Measurements from ENCODE around the gene ZNF580. TPM values are rescaled to one million over a fixed set of nuclear protein-coding genes. Genes with fewer than 3 reads are reported as not detected.

The ZNF580 gene
- total RNA-seq, 1 experiment from 2014 or later, result 22.8 TPM

DNA sequence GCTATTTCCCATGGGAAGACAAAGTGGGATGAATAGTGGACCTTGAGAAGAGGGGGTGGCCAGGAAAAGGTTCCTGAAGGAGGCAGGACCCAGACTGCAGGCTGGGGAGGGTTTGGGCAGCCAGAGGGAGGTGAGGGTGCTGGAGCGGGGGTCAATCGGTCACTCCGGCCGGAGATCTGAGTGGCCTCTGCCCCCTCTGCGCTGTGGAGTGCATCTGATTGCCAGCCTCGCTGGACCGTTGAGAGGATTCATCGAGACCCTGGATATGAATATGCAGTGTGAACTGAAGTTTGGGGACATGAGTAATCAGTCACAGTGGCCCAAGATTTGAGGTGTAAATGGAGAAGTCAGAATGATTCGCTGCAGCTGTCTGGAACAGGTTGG is 5.5 kb upstream of the ZNF580 start:
- Histone ChIP-seq H3K27me3 (ENCODE audit: insufficient read depth, low read length) (no peaks in the 10 kb centered on the region), H3K14ac (ENCODE audit: insufficient read depth, low read length) (peak overlapping the region; percentile 69), H2BK20ac (ENCODE audit: low read depth, low read length, poor library complexity, severe bottlenecking) (no peak overlapping the region), H2BK120ac (ENCODE audit: low read depth, low read length, poor library complexity, severe bottlenecking) (no peak overlapping the region), H3K18ac (ENCODE audit: insufficient read length, low read depth, low read length) (peak overlapping the region; percentile 15), H4K5ac (ENCODE audit: insufficient read length, low read depth, low read length) (no peak overlapping the region), H3T11ph (ENCODE audit: low read length) (no peak overlapping the region), H2BK5ac (ENCODE audit: insufficient read length, low read length) (no peak overlapping the region), H3K4ac (ENCODE audit: low read depth, low read length) (no peak overlapping the region), H3K79me1 (ENCODE audit: insufficient read depth, low read depth, low read length, poor library complexity, severe bottlenecking) (peaks cover 6% of the 10 kb centered on the region), H4K8ac (replicated peaks; ENCODE audit: insufficient read length, low read depth, low read length) (no peak overlapping the region), H3K23me2 (ENCODE audit: insufficient read length, low read depth, low read length, poor library complexity, severe bottlenecking) (peaks cover 7% of the 10 kb centered on the region), H3K9ac (ENCODE audit: extremely low read depth, insufficient read length, low read length) (peak overlapping the region; percentile 94), H4K20me1 (ENCODE audit: control insufficient read depth, insufficient read depth, insufficient read length) (no peaks in the 10 kb centered on the region), H3K9me3 (ENCODE audit: control insufficient read depth, low read depth, low read length) (no peaks in the 10 kb centered on the region), H3K23ac (ENCODE audit: insufficient read length, low read depth, low read length) (no peak overlapping the region), H4K91ac (ENCODE audit: insufficient read length, low read depth, low read length) (no peak overlapping the region), H3K79me2 (ENCODE audit: insufficient read depth, low read length) (peaks cover 10% of the 10 kb centered on the region; the same call in 1 of the 2 replicates), H2BK12ac (ENCODE audit: insufficient read length, low read depth, low read length) (no peak overlapping the region), H3K27ac (ENCODE audit: insufficient read length, low read depth, low read length) (no peak overlapping the region), H3K56ac (ENCODE audit: insufficient read length, low read depth, low read length) (no peak overlapping the region), H2AK5ac (ENCODE audit: insufficient read length, low read length) (no peak overlapping the region), H2BK15ac (ENCODE audit: low read depth, low read length) (no peak overlapping the region), H2AFZ (ENCODE audit: low read length) (no peak overlapping the region), H3K4me2 (ENCODE audit: insufficient read depth, insufficient read length, low read length) (peak overlapping the region; percentile 85), H3K4me1 (ENCODE audit: insufficient read depth, low read length) (0 out of 2 replicates have a peak, but pooled peaks cover 2% of the 10 kb centered on the region)
- Mint-ChIP-seq H3K27me3 (ENCODE audit: low read depth) (peaks cover 2% of the 10 kb centered on the region; the same call in 1 of the 2 replicates), H3K27ac (peak overlapping the region; percentile 98 to 100 (median 99)), H3K36me3 (ENCODE audit: insufficient read depth in 1 of 3, low read depth in 3 of 3) (peaks cover 10 to 15% (median 14%) of the 10 kb centered on the region in 3 experiments), H3K9me3 (no peaks in the 10 kb centered on the region; a peak in 1 of 5 replicates), H3K4me1 (peaks cover 20 to 34% of the 10 kb centered on the region in 2 experiments), H3K4me3 (peak overlapping the region; percentile 100)
- WGBS (ENCODE audit: extremely low coverage, insufficient read length, low lambda C conversion rate), result no CpG with 5 or more reads among the region's 9 CpGs
- DNase-seq, result no peak
- TF ChIP-seq, protein P1, sequence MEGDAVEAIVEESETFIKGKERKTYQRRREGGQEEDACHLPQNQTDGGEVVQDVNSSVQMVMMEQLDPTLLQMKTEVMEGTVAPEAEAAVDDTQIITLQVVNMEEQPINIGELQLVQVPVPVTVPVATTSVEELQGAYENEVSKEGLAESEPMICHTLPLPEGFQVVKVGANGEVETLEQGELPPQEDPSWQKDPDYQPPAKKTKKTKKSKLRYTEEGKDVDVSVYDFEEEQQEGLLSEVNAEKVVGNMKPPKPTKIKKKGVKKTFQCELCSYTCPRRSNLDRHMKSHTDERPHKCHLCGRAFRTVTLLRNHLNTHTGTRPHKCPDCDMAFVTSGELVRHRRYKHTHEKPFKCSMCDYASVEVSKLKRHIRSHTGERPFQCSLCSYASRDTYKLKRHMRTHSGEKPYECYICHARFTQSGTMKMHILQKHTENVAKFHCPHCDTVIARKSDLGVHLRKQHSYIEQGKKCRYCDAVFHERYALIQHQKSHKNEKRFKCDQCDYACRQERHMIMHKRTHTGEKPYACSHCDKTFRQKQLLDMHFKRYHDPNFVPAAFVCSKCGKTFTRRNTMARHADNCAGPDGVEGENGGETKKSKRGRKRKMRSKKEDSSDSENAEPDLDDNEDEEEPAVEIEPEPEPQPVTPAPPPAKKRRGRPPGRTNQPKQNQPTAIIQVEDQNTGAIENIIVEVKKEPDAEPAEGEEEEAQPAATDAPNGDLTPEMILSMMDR (conservative IDR thresholded peaks at IDR 0.05), result no peak
